ENCODE measurements around the gene DNAH17.
"Not testable (repeated sequence)": the region's sequence is repeated elsewhere in the genome, so short reads cannot be mapped to it uniquely, and the experiment has no call there.

Gene DNAH17

DNA sequence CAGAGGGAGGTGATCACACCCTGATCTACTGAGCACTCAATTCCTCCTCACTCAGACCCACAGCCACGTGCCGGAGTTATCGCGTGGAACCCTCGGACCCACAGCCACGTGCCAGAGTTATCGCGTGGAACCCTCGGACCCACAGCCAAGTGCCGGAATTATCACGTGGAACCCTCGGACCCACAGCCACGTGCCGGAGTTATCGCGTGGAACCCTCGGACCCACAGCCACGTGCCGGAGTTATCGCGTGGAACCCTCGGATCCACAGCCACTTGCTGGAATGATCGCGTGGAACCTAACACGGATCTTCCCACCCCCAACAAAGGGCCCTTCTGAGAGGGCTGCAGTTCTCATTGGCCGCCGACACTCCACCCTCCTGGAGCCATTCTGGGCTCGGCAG, 101.0 kb downstream of the DNAH17 start:
- no peak for DNase-seq

DNA sequence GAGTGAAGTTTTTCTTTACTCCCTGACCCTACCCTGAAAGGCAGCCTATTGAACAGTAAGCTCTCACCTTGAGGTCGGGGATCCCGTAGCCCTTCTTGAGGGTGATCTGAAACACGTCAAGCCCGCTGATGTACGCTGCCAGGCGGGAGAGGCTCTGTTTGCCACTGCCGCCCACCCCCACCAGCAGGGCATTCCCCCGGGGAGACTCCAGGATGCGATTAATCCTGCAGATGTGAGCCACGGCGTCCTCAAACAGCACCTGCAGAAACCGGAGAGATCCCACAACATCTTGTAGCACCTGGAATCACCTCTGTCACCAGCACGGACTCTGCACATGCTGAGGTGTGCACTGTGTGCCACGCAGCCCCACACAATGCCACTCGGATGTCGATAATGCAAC, 102.0 kb downstream of the DNAH17 start:
- no peak for DNase-seq

DNA sequence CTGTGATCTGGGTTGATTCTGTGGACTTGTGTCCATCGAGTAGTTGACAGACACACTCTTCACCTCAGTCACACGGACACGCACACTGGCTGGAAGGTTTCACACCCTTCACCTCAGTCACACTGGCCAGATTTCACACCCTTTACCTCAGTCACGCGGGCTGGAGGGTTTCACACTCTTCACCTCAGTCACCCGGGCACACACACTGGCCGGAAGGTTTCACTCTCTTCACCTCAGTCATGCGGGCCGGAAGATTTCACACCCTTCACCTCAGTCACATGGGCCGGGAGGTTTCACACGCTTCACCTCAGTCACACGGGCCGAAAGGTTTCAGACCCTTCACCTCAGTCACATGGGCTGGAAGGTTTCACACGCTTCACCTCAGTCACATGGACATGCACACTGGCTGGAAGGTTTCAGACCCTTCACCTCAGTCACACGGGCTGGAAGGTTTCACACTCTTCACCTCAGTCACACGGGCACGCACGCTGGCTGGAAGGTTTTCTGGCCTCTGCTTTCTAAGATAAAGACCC, 102.5 kb downstream of the DNAH17 start:
- no peak for DNase-seq

DNA sequence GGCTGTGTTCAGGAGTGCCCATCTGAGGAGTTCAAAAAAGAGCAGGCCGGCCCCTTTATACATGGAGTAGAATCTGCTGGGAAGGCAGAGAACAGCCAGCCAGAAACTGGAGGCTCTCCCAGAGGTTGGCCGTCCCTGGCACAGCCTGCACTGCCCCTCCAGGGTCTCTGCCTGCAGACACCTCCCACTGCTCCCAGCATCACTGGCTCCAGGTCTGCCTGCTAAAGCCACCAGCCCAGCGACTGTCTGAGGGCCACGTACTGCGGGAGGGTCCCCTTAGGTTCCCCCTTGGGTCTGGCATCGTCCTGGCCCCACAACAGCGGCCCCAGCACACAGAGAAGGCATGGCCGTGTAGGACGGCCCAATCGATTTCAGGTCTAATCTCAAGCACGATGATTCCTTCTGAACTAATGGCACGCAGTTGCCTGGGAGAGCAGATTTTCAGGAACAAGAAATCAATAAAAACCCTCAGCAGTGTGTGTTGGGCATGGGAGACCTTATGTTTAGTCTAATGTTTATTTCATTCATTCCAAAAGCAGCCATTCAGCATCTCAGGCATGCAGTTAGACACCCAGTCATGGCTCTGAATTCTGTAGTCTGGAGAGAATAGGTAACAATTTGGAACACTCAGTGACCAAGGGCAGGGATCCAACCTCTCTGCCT, 103.1 kb downstream of the DNAH17 start:
- no peak for DNase-seq

- no peak for DNase-seq
Measured at GRCh38 chr17:78472035-78472905, 104.9 kb downstream of the DNAH17 start.

DNA sequence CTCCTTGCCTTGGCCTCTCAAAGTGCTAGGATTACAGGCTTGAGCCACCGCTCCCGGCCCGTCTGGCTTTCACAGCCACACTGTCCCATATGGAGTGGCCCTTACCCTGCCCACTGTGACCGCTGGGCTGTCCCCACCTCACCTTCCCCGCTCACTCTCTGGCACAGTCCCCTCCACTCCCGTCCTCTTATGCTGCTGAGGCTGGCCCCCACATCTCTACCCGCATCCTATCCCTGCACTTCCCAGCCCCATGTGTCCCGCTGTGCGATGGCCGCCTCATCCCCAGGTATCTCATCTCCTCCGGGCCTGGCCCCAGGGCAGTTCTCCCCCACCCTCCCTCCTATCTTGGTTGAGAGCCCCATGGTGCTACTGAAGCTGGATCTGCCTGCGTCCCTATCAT, 105.6 kb downstream of the DNAH17 start:
- no peak for DNase-seq

- no peak for DNase-seq
Measured at GRCh38 chr17:78469443-78469842, 107.8 kb downstream of the DNAH17 start.

GRCh38 chr17:78468366-78468765, 108.8 kb downstream of the DNAH17 start:
- no peak for DNase-seq

GRCh38 chr17:78466786-78467715, 110.1 kb downstream of the DNAH17 start:
- DNase-seq, result no peak

DNA sequence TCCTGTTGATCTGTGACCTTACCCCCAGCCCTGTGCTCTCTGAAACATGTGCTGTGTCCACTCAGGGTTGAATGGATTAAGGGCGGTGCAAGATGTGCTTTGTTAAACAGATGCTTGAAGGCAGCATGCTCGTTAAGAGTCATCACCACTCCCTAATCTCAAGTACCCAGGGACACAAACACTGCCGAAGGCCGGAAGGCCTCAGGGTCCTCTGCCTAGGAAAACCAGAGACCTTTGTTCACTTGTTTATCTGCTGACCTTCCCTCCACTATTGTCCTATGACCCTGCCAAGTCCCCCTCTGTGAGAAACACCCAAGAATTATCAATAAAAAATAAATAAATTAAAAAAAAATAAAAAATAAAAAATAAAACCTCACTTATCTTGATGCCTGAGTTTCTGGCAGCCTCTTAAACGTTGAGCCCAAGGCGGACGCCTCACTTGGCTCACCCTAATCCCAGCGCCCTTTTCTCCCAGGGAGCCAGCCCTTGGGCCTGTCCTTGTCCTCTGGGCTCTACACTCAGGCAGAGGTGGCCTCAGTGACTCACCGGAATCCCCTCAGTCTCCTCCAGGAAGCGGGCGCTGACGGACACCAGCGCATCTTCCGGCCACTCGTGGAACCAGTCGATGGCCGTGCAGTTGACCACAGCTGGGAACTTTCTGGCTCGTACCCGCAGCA, 110.9 kb downstream of the DNAH17 start:
- DNase-seq, result not testable (repeated sequence)

GRCh38 chr17:78462148-78462547, 115.0 kb downstream of the DNAH17 start:
- DNase-seq, result no peak

- DNase-seq, result no peak
Measured at GRCh38 chr17:78461799-78462053, 115.5 kb downstream of the DNAH17 start.

DNA sequence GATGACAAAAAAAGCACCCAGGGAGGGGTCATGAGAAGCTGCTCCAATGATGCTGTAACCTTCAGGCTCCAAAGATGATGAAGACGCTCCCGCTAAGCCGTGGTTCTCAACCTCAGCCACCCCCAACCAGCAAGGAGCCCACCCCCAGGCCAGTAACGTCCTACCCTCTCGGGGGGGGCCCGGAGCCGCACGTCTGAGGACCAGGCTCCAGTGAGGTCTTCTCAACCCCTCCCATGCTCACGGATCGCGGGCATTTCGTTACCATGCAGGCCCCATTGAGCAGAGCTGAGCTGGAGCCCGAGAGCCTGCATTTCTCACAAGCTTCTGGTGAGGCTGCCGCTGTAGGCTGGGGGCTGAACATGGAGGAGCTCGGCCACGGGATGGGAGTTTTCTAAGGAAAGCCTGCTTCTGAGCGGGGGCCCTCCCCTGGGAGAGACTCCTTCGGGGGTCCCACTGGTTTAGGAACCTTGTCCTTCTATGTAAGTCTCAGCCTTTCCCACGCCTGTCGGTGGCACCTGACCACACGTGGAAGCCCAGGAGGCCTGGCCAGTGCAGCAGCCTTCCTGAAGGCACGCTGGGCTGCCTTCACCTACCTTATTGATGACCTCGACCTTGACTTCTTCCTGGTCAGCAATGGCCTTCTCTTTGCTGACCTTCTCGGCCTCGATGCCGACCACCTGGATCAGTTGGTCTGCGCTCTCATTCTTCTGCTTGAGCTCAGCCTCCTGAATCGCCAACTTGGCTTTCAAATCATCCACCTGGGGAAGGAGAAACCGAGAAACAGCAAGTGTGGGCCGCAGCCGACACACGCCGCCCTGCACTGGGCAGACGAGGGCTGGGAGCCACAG, 116.0 kb downstream of the DNAH17 start:
- no peak for DNase-seq

DNA sequence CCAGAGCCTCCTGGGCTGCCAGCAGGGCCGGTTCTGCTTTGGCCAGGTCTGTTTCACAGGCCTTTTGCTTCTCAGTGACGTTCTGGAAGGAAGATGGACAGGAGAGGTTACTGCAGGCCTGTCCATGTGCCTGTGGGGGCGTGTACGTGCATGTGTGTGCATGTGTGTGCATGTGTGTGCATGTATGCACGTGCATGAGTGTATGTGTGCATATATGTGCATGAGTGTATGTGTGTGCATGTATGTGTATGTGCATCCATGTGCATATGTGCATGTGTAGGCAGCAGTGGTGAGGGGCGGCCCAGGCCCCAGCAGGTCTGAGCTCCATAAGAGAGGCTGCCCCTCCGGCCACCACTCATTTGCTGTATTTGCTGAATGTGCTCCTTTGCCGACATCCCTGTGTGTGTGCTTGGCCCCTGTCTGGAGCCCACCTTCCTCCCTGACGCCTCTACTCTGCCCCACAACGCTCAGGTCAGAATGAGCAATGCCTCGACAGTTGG, 117.0 kb downstream of the DNAH17 start:
- no peak for DNase-seq

GRCh38 chr17:78459696-78460095, 117.5 kb downstream of the DNAH17 start:
- DNase-seq, result no peak

DNA sequence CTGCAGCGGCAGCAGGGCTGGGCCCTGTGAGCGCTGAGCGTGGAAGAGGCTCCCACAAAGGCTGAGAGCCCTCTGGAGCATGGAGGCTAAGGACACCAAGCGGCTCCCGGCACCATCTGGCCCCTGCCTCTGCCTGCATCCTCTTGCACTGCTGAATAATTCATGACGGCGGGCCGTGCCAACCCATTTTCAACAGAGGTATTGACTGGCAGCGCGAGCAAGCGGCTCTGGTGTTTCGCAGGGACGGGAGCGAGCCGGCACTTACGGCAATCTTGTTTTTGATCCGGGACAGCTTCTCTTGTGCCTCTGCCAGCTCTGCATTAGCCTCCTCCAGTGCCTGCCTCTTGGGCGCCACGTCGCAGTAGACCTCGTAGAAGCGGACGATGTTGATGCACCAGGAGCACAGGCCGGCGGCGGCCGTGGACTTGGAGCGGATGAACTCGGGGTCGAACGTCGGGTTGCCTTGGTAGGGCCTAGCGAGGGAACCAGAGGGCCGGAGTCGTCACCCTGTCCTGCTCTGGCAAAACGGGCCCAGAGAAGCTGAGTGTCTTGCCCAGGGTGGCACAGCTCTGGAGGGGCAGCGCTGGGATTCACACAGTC, 118.4 kb downstream of the DNAH17 start:
- DNase-seq, result no peak

GRCh38 chr17:78458091-78458490, 119.1 kb downstream of the DNAH17 start:
- DNase-seq, result no peak

GRCh38 chr17:78454346-78454745, 122.8 kb downstream of the DNAH17 start:
- DNase-seq, result no peak

DNA sequence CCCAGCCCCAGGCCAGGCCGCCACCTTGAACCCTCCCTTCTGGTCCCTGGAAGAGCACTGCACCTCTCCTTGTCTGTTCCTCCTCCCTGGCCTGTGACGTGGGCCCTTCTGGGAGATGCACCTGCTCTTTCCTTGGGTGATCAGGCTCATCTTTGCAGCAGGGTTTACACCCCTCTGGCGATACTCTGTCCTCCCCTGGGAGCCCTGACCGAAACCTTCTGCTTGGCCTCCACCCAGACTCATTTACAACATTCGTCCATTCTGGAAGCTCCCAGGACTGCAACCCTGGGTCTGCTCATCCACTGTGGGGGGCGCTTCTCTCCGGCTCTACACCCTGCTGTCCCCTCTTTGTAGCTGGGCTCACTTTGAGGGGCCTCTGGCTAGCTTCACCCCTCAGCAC, 125.4 kb downstream of the DNAH17 start:
- no peak for DNase-seq

DNA sequence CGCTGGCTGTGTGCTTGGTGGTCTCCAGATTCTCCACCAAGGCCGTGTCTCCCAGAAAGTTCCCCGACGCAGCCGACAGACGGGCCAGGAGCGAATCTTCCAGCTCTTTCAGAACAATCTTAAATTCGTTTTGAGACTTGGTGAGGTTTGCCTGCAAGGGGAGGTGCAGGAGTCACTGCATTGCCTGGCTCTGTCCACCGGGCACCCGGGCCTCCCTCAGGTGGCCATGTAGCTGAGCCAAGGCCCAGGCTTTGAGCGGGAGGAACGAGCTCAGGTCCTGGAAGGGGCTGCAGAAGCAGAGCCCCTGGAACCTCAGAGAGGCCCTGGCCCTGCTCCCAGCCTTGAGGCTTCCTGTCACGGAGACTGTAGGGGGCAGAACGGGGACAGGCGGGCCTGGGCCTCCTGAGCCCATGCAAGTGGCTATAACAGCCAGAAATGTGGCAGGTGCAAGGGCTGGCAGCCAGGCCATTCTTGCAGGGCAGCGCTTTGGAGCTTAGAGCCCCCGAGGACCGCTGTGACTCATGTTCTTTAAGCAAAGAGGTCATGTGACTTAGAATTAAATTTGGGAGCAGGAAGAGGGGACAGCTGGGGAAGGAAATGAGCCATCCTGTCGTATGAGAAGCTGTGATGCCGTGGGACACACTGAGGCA, 126.4 kb downstream of the DNAH17 start:
- DNase-seq, result no peak
